Measurements from ENCODE around the gene UGT2B10. TPM values are rescaled to one million over a fixed set of nuclear protein-coding genes. Genes with fewer than 3 reads are reported as not detected.
"Not testable (repeated sequence)": the region's sequence is repeated elsewhere in the genome, so short reads cannot be mapped to it uniquely, and the experiment has no call there.

Gene UGT2B10
- not detected in 2 replicates for polyA plus RNA-seq (2012; rRNA removed)
- not detected in 2 replicates for polyA plus RNA-seq (2012; cell fraction: cytosol; rRNA removed)
- not detected in 2 replicates for polyA plus RNA-seq (2012; cell fraction: nucleus; rRNA removed)

DNA sequence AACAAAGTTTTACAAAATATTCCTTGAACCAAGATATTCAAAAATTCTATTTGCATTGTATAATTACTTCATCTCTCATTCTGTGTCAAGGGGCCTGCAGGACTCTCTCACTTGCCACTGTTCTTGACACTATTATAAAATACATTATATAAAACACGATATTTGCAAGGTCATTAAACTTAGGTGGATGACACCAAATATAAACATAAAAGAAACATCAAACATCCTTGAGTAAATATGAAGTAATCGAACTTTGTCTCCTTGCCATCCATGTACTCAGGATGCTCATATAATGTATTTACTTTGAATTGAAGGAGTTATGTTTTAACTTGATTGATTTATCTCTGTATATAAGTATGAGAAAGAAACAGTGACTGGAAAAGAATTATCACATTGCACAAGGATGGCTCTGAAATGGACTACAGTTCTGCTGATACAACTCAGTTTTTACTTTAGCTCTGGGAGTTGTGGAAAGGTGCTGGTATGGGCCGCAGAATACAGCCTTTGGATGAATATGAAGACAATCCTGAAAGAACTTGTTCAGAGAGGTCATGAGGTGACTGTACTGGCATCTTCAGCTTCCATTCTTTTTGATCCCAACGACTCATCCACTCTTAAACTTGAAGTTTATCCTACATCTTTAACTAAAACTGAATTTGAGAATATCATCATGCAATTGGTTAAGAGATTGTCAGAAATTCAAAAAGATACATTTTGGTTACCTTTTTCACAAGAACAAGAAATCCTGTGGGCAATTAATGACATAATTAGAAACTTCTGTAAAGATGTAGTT, at the start of gene UGT2B10:
UGT2B10 (plus strand) TSS at position 378 of the 793 bp plus-strand sequence; CDS start at position 404, 26 bp downstream.
- H3K79me2 ChIP-seq (ENCODE audit: insufficient read depth); CTCF ChIA-PET; H3K27ac ChIP-seq (ENCODE audit: low read depth in 2 of 2, low read length in 1 of 2); H3K36me3 ChIP-seq (replicated peaks in 1 of 2; ENCODE audit: control insufficient read depth in 1 of 2, insufficient read depth in 2 of 2, low read length in 1 of 2); H3K27me3 ChIP-seq (ENCODE audit: insufficient read depth); H3F3A ChIP-seq (replicated peaks; ENCODE audit: insufficient read depth); H3K4me1 ChIP-seq (ENCODE audit: control insufficient read depth in 1 of 2, insufficient read depth in 2 of 2, low read depth in 1 of 2, low read length in 1 of 2); H3K4me2 ChIP-seq; H3K9me3 ChIP-seq; H3K9ac ChIP-seq; DNase-seq; H4K20me1 ChIP-seq (ENCODE audit: insufficient read depth); H3K9me2 ChIP-seq; POLR2A ChIA-PET; H2AFZ ChIP-seq (ENCODE audit: low read depth); H3K4me3 ChIP-seq (ENCODE audit: low read depth in 2 of 2, low read length in 1 of 2): not testable (repeated sequence)
- WGBS (ENCODE audit: low lambda C conversion rate) = 0% methylated on average over 4 of the region's 4 CpGs

DNA sequence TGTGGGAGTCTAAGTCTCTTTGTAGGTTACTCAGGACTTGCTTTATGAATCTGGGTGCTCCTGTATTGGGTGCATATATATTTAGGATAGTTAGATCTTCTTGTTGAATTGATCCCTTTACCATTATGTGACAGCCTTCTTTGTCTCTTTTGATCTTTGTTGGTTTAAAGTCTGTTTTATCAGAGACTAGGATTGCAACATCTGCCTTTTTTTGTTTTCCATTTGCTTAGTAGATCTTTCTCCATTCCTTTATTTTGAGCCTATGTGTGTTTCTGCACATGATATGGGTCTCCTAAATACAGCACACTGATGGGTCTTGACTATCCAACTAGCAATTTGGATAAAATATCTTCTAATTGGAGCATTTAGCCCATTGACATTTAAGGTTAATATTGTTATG, 44.0 kb upstream of the UGT2B10 start:
- H3K4me3 ChIP-seq (ENCODE audit: low read depth in 2 of 2, low read length in 1 of 2); H3K79me2 ChIP-seq (ENCODE audit: insufficient read depth); H3K4me1 ChIP-seq (ENCODE audit: control insufficient read depth in 1 of 2, insufficient read depth in 2 of 2, low read depth in 1 of 2, low read length in 1 of 2); H4K20me1 ChIP-seq (ENCODE audit: insufficient read depth); DNase-seq; H3K9me3 ChIP-seq; H3K9me2 ChIP-seq; H3K27me3 ChIP-seq (ENCODE audit: insufficient read depth); H3K9ac ChIP-seq; CTCF ChIA-PET; POLR2A ChIA-PET; H3F3A ChIP-seq (replicated peaks; ENCODE audit: insufficient read depth); H3K36me3 ChIP-seq (replicated peaks in 1 of 2; ENCODE audit: control insufficient read depth in 1 of 2, insufficient read depth in 2 of 2, low read length in 1 of 2); H2AFZ ChIP-seq (ENCODE audit: low read depth); H3K4me2 ChIP-seq; H3K27ac ChIP-seq (ENCODE audit: low read depth in 2 of 2, low read length in 1 of 2): not testable (repeated sequence)

GRCh38 chr4:68773699-68774098, 42.1 kb upstream of the UGT2B10 start:
- Histone ChIP-seq H3K4me1 (ENCODE audit: control insufficient read depth in 1 of 2, insufficient read depth in 2 of 2, low read depth in 1 of 2, low read length in 1 of 2) (no peaks in the 10 kb centered on the region), H3K79me2 (ENCODE audit: insufficient read depth) (no peaks in the 10 kb centered on the region), H3K4me3 (ENCODE audit: low read depth in 2 of 2, low read length in 1 of 2) (no peak overlapping the region), H4K20me1 (ENCODE audit: insufficient read depth) (no peaks in the 10 kb centered on the region), H3K9me2 (no peaks in the 10 kb centered on the region), H3K9me3 (no peaks in the 10 kb centered on the region), H3K27me3 (ENCODE audit: insufficient read depth) (no peaks in the 10 kb centered on the region), H3K4me2 (no peak overlapping the region), H3K9ac (no peak overlapping the region), H3K36me3 (replicated peaks in 1 of 2; ENCODE audit: control insufficient read depth in 1 of 2, insufficient read depth in 2 of 2, low read length in 1 of 2) (no peaks in the 10 kb centered on the region), H3K27ac (ENCODE audit: low read depth in 2 of 2, low read length in 1 of 2) (no peak overlapping the region), H3F3A (replicated peaks; ENCODE audit: insufficient read depth) (no peaks in the 10 kb centered on the region), H2AFZ (ENCODE audit: low read depth) (no peak overlapping the region)
- ChIA-PET CTCF (no interaction called here), POLR2A (no interaction called here)
- no peak for TF ChIP-seq SMC3 (IDR thresholded peaks at IDR 0.05; ENCODE audit: low read depth, low read length)
- TF ChIP-seq FOXJ3 (CRISPR knock-in tag; IDR thresholded peaks at IDR 0.05) = no peak
- no peak for TF ChIP-seq NFIC (IDR thresholded peaks at IDR 0.05; ENCODE audit: borderline replicate concordance)
- no peak for TF ChIP-seq EZH2phosphoT487 (IDR thresholded peaks at IDR 0.05; ENCODE audit: borderline replicate concordance, low read depth)
- TF ChIP-seq GABPA (IDR thresholded peaks at IDR 0.05; ENCODE audit: low read depth) = no peak
- TF ChIP-seq TCF12 (IDR thresholded peaks at IDR 0.05) = no peak
- TF ChIP-seq CHD2 (IDR thresholded peaks at IDR 0.05; ENCODE audit: low read length, partially characterized antibody) = no peak
- no peak for TF ChIP-seq SIN3A (IDR thresholded peaks at IDR 0.05; ENCODE audit: borderline replicate concordance, low read depth, low read length)
- 25% methylated on average over 4 of the region's 5 CpGs for WGBS (ENCODE audit: low lambda C conversion rate)
- no peak for DNase-seq

All from SK-N-SH (cell line).